ENCODE measurements around the gene PECR. TPM values are rescaled to one million over a fixed set of nuclear protein-coding genes. Genes with fewer than 3 reads are reported as not detected.

PECR gene
- total and polyA plus RNA-seq, 7 donors: 1.9 to 4.8 (median 2.5) TPM

DNA sequence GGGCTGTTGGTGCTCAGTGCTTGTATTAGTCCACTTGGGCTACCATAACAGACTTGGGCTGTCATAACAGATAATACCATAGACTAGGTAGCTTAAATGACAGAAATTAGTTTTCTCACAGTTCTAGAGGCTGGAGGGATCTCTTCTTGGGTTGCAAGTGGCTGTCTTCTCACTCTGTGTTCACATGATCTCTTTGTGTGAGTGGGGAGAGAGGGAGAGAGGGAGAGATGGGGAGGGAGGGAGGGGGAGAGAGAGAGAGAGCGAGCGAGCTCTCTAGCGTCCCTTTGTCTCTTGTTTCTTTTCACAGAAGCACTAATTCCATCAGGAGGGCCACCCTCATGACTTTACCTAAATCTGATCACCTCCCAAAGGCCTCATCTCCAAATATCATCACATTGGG, 23.1 kb upstream of the PECR start:
- WGBS, 3 donors: 67 to 76% (median 73%) methylated on average over 3 of the region's 3 CpGs
- Histone ChIP-seq H3K9me3 (no peaks in the 10 kb centered on the region), H3K36me3 (ENCODE audit: insufficient read depth in 1 of 2, low read depth in 1 of 2) (no peaks in the 10 kb centered on the region), H3K27ac (no peak overlapping the region), H3K4me1 (no peaks in the 10 kb centered on the region), H3K4me3 (no peak overlapping the region), H3K27me3 (ENCODE audit: insufficient read depth in 3 of 3, low read length in 2 of 3) (peaks cover 0 to 3% (median 3%) of the 10 kb centered on the region in 3 donors)
- intact Hi-C loops (cut with DNase I): no loop called here
- no peak for ATAC-seq
- DNase-seq: no peak
- TF ChIP-seq, protein P1, sequence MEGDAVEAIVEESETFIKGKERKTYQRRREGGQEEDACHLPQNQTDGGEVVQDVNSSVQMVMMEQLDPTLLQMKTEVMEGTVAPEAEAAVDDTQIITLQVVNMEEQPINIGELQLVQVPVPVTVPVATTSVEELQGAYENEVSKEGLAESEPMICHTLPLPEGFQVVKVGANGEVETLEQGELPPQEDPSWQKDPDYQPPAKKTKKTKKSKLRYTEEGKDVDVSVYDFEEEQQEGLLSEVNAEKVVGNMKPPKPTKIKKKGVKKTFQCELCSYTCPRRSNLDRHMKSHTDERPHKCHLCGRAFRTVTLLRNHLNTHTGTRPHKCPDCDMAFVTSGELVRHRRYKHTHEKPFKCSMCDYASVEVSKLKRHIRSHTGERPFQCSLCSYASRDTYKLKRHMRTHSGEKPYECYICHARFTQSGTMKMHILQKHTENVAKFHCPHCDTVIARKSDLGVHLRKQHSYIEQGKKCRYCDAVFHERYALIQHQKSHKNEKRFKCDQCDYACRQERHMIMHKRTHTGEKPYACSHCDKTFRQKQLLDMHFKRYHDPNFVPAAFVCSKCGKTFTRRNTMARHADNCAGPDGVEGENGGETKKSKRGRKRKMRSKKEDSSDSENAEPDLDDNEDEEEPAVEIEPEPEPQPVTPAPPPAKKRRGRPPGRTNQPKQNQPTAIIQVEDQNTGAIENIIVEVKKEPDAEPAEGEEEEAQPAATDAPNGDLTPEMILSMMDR (IDR thresholded peaks at IDR 0.05): no peak

DNA sequence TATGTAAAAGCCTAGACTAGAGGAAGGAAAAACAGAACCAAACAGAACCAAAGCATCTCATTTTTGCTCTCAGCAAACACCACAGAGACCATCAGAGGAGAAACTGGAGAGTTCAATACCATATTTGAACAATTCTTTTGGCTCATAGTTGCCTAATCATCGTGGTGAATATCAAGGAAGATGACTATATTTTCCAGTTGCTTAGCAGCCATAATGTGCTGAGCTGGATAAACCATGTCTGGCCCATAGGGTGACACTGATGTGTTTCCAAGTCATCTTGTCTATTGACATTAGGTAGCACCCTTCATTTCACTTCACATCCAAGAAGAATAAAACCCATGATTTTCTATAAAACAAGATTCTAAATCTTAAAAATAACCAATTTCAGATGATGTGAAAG, 21.6 kb upstream of the PECR start:
- 56 to 73% (median 61%) methylated on average over 1 of the region's 1 CpG for WGBS, 3 donors
- Histone ChIP-seq H3K27me3 (ENCODE audit: insufficient read depth in 3 of 3, low read length in 2 of 3) (peaks cover 0 to 3% (median 3%) of the 10 kb centered on the region in 3 donors), H3K4me1 (no peaks in the 10 kb centered on the region), H3K9me3 (no peaks in the 10 kb centered on the region), H3K27ac (no peak overlapping the region), H3K36me3 (ENCODE audit: insufficient read depth in 1 of 2, low read depth in 1 of 2) (no peaks in the 10 kb centered on the region), H3K4me3 (no peak overlapping the region)
- intact Hi-C loops (cut with DNase I): no loop called here
- no peak for DNase-seq
- TF ChIP-seq, protein P1 (IDR thresholded peaks at IDR 0.05): no peak
- no peak for ATAC-seq

DNA sequence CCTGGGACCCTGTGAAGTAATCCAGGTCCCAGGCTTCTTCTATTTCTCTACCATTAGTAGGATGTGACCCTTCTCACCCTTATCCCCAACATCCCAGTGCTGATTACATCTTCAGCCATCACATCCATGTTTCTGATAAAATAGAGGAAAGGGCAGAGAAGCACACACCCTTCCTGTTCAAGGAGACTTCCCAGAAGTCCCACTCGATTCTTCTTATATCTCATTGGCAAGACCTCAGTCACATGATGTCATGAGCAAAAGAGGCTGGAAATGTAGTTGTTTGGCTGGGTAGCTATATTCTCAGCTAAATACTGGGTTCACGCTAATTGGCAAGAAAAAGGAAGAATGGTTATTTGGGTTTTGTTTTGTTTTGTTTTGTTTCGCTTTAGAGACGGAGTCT, 19.5 kb upstream of the PECR start:
- TF ChIP-seq, protein P1 (IDR thresholded peaks at IDR 0.05): no peak
- no peak for DNase-seq
- Histone ChIP-seq H3K4me3 (no peak overlapping the region), H3K4me1 (no peaks in the 10 kb centered on the region), H3K36me3 (ENCODE audit: insufficient read depth in 1 of 2, low read depth in 1 of 2) (no peaks in the 10 kb centered on the region), H3K27me3 (ENCODE audit: insufficient read depth in 3 of 3, low read length in 2 of 3) (no peaks in the 10 kb centered on the region), H3K9me3 (no peaks in the 10 kb centered on the region), H3K27ac (no peak overlapping the region)
- WGBS, 3 donors: 87 to 97% (median 90%) methylated on average over 4 of the region's 4 CpGs
- intact Hi-C loops (cut with DNase I): no loop called here
- ATAC-seq: no peak

DNA sequence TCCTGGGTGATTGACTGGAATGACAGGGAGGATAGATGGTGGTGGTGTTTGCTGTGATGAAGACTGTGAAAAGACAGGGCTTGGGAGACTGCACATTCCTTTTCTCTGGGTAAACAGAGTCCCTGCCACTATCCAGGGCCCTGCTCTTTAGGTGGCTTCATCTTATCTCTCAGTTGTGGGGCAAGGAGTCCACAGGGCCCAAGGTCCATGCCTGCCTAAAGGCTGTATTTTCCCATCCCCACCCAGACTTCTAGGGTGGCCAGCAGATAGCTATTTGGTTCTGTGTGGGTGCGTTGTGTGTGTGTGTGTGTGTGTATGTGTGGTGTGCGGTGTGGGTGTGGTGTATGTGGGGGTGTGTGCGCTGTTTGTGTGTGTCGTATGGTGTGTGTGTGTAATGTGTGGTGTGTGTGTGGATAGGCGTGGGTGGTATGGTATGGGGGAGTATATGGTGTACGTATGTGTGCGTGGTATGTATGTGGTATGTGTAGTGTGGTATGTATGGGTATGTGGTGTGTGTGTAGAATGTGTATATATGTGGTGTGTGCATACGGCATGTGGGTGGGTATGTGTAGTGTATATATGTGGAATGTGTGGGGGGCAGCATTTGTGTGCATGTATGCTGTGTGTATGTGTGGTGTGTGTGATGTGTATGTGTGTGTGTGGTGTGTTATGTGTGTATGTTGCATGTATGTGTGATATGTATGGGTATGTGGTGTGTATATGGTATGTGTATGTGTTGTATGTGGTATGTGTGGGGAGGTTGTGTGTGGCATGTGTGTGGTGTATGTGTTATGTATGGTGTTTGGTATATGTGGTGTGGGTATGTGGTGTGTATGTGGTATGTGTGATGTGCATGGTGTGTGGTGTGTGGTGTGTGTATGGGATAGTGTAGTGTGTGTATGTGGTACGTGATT, 17.1 kb upstream of the PECR start:
- H3K36me3 ChIP-seq (ENCODE audit: insufficient read depth in 1 of 2, low read depth in 1 of 2): no peaks in the 10 kb centered on the region
- no peak for ATAC-seq
- intact Hi-C loops (cut with DNase I): no loop called here
- no peak overlapping the region for H3K27ac ChIP-seq
- WGBS, 3 donors: 96 to 97% (median 96%) methylated on average over 9 of the region's 9 CpGs
- no peaks in the 10 kb centered on the region for H3K27me3 ChIP-seq (ENCODE audit: insufficient read depth in 3 of 3, low read length in 2 of 3)
- H3K9me3 ChIP-seq: no peaks in the 10 kb centered on the region
- TF ChIP-seq, protein P1 (IDR thresholded peaks at IDR 0.05): no peak
- no peak for DNase-seq
- H3K4me3 ChIP-seq: no peak overlapping the region
- no peaks in the 10 kb centered on the region for H3K4me1 ChIP-seq
